Non-pigmented ciliary epithelial cell (primary cell): ENCODE data around the gene PGAM5.

Experiments
- DNase-seq: peaks from one replicate; pipeline ENCODE4 v3.0.0-alpha.2; 2010; ENCODE audit warnings: low read depth

PGAM5 gene

DNA sequence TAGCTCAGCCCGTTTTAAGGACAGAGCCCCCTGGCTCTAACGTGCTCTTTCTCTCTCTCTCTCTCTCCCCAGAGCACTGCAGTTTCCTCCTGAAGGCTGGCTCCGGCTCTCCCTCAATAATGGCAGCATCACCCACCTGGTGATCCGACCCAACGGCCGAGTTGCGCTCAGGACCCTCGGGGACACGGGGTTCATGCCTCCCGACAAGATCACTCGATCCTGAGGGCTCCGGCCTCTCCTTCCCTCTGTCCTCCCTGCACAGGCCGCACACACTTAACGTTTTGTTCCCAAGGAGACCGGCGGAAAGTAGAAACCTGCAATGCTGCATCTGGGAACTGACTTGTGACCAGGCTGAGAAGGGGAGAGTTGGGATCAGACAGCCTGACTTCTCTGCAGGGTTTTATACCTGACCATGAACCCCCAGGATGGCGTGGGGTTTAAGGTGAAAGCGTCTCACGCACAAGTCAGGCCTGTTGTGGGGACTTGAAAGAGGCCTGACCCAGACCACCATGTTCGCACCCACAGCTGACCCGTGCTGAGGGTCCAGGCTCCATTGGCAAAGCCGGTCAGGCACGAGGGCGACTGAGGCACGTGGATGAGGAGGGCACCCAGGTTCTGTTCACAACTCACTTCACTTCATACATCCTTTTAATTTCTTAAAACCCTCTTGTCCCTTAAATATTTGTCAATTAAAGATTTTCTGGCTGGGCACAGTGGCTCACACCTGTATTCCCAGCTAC, 10.1 kb downstream of the PGAM5 start:
- DNase-seq: no peak

DNA sequence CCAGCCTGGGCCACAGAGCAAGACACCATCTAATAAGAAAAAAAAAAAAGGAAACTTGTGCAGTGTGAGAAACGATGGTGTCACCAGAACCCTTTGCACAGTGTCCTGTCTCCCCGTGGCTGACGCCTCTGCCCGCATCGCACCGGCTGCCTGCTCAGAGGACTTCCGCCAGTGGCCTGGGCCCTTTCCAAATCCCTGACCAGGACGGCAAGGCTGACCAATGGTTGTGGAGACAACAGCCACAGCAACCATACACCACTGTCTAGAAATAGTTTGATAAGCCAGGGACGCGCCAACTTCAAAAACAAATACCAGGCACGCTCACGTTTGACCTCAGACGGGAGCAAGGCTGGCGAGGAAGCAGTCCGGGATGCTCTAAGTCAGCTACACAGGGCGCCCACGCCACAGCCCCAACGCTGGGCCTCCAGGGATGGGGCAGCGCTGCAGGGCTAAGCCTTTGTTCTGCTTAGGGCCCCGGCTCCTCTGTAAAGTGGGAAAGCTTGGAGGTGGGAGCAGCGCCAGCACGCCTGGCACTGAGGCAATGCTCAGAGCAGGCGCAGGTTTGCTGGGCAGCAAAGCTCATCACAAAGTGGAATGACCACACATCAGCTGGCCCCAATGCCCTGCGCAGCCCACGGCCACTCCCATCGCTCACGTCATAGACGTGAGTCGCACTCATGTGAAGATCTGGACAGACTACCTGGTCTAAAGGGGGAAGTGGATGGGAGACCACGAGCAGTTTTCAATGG, 12.5 kb downstream of the PGAM5 start:
- no peak for DNase-seq

DNA sequence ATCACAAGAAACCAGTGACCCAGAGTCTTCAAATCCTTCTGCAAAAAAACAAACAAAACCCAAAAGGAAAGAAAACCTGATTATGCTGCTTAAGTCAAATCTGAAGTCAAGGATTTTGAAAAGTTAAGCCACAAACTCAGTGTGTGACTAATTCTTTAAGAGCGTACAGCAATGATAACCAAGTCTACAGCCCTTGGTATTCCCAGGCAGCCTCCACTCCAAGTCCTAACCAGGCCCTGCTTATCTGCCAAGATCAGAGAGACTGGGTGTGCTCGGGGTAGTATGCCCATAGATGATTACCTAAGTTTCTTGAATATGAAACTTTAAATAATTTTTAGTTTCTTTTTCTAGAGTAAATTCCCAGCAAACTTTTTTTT, 13.1 kb downstream of the PGAM5 start:
- no peak for DNase-seq

DNA sequence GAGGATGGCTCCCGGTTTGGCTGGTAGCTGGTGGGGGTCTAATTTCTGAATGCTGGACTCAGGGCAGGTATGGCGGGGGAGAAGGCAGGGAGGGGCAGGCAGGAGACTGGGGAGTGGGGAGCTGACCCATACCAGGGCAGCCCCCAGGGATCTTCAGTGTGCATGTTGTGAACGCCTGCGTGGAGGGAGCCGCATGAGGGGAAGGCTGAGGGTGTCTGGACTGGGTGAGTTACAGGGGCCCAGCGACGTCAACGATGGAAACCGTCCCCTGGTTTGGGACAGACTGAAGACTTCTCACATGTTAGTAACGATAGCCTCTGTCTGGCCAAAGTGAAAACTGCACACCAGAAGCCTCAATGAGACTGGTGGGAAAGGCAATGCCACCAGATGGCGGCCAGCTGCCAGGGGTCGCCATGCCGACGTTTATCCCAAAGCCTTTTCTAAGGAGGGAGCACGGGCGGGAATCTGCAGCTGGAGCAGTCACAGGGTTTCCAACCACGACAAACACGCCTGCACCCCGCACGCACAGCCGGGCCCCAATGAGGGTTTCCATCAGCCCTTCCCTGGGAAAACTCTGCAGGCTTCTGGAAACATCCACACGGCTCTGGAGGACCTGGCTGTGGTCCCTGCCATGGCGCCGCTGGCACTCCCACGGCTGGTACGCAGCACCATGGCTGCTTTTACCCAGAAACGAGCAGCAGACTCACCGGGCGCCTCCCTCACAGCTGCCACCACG, 14.0 kb downstream of the PGAM5 start:
- DNase-seq: no peak

DNA sequence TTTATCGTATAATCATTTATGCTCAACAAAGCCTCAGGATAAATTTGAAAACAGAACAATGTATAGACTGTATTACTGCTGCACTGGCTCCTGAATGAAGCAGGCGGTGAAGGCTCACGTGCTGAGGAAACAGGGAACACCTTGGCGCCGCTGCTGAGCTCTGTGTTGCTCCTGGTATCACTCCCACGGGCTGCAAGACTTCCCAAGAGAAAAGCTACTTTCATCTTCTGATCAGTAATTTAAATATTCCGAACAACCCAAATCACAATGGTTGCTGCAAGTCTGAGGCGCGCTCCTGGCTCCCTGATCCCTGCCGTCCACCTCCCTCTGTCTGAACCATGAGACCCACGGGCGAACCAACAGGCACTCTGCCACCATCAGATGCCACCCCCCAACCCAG, 15.7 kb downstream of the PGAM5 start:
- DNase-seq: no peak

DNA sequence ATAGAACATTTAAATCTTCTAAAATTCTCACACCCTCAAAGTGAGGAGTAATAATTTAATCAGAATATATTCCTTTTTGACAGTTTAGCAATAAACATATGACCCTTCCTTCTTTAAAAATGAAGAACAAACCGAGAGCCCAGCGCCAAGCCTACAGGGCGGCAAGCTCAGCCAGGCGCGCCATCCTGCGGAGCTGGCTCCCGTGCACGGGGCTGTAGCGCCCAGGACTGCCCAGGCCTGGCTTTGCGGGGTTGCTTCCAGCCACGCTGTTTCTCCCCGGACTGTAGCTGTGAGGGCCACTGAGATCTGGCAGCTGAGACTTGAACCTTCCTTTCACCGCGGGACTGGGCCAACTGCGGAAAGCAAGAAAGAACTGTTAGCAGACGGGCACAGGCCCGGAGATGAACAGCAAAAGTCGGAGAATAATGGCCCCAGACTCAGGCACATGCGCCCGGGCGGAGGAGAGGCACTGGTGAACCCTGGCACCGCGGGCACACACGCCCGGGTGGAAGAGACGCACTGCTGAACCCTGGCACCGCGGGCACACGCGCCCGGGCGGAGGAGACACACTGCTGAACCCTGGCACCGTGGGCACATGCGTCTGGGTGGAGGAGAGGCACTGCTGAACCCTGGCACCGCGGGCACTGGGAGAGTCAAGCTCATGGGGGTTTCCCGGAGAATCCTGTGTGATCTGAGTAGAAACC, 16.6 kb downstream of the PGAM5 start:
- DNase-seq: no peak

DNA sequence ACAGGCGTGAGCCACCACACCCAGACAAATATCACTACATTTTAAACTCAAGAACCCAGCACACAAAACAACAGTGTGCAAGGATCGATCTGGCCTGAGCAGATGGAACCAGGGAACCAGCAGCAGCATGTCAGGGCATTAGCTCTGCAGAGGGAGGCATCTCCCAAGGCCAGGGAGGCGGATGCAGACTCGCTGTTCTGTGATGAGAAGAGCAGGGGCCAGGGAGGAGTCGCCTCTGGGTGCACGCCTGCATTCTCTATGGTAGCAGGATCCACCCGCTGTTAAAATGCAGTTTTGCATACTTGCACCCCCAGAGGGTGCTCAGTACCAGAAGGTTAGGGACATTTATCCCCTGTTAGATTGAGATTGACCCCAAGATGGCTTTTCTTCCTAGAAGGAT, 17.9 kb downstream of the PGAM5 start:
- no peak for DNase-seq

DNA sequence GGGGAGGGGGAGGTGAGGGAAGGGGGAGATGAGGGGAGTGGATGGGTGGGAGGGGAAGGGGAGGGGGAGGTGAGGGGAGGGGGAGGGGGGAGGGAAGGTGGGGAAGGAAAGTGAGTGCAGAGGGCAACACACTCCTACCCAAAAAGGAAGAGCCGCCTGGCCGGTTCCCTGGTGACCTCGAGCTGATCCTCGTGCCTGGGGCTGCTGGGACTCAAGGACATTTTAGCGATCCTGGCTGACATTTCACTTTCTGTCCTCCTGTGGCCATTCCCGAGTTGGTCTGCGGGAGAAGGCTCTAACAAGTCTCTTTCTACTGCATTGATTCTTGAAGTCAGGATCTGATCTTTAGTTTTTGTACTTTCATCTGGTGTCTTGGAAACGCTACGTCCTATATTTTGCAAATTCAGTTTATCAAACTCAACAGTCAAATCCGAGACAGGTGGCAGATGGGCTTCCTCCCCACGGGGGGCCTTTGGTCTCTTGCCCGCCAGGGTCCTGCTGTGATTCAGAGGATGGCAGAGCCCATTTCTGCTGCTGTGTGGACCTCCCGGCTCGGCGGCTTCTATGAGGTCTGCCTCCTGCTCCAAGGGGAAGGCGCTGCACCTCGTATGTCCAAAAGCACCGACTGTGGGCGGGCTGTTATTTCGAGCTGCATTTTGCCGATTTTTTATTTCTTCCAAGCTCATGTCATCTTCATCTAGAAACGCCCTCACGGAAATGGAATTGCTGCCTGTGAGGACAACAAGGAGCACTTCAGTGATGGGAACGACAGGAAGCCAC, 19.1 kb downstream of the PGAM5 start:
- no peak for DNase-seq

DNA sequence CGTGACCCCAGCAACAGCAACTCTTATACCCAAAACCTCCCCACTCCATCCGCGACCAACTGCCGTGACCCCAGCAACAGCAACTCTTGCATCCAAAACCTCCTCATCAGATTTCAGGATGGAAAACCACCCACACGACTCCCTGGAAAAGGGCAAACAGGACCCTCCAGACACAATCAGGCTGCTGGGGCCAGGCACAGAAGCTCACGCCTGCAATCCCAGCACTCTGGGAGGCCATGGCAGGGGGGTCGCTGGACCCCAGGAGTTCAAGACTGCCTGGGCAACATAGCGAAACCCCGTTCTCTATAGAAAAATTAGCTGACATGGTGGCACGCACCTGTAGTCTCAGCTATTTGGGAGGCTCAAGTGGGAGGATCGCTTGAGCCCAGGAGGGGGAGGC, 19.7 kb downstream of the PGAM5 start:
- no peak for DNase-seq

DNA sequence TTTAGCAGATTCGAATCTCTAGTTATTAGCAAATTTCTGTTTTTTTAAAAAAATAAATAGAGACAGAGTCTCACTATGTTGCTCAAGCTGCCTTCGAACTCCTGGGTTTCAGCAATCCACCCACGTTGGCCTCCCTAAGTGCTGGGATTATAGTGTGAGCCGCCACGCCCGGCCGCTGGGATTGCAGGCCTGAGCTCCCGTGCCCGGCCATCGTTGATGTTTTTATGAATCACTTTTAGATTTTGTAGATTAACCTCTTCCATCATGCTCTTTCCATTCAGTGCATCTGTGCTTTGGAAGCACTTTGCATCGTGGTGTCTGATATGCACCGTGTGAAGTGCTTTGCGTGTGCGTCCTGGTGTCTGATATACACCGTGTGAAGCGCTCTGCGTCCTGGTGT, 20.9 kb downstream of the PGAM5 start:
- DNase-seq: no peak

DNA sequence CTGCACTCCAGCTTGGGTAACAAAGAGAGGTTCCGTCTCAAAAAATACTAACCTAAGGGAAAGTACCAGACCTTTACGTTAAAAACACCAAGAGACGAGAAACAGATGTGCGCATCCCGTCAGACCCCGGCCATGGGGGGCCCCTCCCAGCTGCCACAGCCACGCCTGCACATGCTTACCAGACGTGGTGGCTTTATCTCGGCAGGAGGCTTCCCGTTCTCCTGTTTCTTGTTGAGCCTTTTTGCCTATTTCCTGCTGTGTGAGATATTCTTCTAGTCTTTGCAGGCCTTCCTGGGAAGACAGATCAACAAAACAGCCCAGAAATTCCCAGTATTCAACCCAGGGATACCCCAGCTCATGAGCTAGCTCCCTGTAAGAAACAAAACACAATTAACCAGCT, 23.6 kb downstream of the PGAM5 start:
- no peak for DNase-seq

DNA sequence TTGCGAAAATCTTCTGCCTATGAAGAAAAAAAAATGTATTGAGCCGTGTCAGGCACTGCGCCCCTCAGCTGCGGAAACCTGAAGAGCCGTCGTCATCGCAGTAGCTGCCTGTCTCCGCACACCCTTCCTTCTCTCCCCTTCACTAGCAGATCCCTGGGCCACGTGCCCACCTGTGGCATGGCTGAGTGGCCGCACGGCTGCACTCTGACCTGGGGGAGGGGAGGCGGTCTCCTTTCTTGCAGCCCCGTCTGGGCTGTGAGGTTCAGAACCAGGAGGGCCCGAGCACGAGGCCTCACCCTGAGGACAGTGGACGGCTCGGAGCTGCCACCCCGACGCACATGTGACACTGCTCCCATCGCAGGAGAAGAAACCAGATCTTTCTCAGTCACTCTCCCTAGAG, 24.9 kb downstream of the PGAM5 start:
- DNase-seq: no peak

DNA sequence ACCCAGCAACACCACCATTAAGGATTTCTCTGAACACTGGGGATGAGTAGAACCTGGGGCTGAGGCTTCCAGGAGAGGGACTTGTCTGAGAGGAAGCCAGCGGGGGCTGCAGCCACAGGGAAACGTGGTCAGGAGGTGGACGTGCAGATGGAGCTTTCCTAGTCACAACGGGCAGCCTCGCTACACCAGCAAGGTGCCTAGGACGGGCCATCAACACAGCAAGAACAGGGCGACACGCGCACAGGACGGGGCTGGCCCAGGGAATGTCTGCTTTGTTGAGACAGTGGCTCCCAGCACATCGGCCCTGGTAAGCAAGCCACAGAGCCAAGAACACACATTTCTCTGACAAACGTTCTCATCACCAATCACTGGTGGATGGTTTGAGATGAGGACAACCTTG, 25.7 kb downstream of the PGAM5 start:
- no peak for DNase-seq

DNA sequence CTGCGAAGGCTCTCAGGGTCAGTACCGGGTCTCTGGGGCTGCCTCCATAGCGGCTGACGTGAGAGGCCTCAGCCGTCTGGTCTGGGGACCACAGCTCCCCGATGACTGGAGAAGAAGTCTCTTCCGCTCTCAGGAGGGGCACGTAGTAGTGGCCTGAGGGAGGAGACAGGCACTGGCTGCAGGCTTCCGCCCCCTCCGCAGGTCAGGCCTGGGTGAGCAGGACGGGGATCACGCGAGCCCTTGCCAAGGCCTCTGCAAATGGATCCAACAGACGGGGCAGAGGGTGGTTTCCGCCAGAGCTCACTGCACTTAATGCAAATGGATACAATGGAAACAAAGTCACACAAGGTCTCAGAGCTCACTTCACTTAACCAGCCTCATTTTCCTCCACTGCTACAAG, 26.3 kb downstream of the PGAM5 start:
- DNase-seq: no peak

DNA sequence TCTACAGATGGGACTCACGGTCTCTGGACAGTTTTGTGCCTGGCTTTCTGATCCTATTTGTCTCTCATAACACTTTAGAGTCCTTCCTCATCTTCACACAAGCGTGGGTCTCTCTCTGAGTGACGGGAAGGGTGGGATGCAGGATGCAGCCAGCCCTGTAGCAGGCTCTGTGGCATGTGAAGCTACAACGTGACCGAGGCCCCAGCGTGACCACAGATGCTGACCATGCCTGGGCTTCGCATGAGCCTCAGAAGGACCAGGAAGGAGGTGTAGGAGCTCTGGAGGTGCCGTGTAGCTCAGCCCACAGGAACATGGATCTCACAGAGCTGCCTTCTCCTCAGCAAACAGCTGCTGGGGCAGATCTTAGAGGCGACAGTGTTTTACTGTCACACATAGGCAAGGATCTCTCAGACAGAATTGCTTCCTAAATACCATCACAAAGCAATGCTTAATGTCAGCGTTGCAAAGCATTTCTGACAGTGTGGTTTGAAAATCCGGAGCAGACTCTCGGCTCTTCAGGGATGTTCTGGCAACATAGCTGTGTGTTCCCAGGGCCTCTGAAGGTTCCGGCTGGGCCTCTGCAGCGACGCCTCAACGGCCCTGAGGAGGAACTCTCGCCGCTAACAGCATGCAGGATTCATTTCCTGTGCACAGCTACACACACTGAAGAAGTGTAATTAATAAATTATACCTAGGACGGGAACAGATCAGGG, 29.1 kb downstream of the PGAM5 start:
- DNase-seq: no peak

DNA sequence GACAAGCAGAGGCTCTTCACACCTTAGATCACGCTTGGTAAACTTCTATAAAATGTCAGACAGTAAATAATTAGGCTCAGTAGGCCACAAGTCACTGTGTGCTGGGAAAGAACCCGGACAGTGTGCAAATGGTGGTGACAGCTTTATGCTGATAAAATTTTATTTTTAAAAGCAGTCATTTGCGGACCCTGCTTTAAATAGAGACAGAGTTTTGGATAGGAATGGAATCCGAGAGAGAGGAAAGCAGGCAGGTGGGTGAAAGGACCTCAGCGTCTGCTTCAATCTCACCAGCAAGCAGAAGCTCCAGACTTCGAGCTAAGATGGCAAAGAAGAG, 29.6 kb downstream of the PGAM5 start:
- DNase-seq: no peak

DNA sequence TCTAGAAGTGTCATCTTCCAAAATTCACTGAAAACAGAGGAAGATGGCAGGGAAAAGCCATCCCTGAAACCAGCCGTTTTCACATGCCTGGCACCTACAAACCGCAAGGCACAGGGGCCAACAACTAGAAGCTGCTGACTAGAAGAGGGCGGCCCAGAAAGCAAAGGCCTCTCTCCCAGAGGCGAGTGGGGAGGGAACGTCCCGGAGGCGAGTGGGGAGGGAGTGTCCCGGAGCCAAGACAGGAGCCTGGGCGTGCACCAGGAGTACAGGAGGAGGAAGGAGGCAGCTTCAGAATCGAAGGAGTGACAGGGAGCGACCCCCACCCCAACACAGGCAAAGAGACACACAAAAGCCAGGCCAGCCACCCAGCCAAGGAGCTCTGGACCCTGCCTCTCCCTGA, 30.0 kb downstream of the PGAM5 start:
- no peak for DNase-seq

DNA sequence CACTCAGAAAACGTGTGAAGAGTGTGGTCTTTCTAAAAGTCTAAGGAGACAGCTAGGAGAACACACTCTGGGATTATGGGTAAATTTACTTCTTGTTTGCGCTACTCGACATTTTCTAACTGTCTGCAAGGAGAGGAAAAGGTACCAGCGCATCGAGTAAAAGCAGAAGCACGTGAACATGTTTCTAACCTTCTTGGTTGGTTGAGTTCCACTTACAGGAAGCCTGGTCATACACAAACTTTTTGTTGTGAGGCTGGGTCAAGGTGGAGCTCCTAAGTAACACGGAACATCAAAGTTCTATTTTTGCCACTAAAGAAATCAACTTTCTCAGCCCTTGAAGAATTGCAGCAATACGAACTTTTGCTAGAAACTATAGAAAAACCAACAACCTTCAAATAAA, 31.0 kb downstream of the PGAM5 start:
- DNase-seq: no peak

DNA sequence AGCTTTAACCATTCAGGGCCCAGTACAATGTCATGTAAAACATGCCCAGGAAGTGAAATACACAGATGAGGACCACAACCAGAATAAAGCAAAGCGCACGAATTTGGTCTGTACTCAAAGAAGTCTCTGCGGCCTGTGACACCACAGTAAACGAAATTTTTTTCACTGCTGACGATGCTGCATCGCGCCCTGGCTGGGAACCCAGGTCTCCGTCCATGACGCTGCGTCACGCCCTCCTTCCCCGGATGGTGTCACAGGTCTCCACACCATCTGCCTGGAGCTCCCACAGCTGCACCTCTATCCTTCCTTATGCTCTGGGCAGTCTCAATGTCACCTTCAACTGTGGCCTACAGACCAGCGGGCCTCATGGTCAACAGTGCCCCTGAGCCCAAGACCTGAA, 33.2 kb downstream of the PGAM5 start:
- DNase-seq: no peak

DNA sequence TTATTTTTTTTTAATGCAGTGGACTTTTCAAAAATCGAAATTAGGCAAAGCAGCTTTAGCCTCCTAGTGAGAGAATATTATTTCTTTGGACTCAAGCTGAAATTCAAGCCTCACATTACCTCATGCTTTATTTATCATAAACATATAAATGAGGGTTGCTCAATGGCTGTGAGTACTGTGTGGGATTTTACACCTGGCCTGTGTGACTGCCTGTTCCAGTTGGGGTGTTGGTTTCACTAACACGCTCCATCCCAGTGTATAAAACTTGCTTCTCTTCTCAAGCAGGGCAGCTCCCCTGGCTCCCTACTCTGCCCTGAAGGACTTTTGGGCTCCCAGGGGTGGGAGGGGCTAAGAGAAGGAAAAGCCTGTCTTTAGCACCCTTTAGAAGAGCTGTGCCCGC, 36.0 kb downstream of the PGAM5 start:
- DNase-seq: no peak

DNA sequence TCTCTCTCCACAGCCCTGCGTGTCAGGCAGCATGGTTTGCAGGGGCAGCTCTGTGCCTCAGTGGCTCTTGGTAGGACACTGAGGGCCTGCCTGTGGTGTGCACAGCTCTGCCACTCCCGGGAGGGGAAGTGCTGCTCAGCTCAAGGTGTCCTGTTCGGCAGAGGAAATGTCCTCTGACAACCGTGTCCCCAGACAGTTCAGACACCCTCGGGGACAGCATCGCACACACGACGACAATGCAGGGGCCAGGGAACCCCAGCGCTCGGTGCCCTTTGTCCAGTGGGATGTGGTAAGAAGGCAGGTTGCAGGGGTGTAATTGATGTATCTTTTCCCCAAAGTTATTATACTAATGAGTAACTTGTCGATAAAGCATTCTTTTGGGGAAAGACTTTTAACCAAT, 36.8 kb downstream of the PGAM5 start:
- DNase-seq: no peak
